ACHN (cell line): ENCODE results near the gene TOM1L2.
"Not testable (repeated sequence)": the region's sequence is repeated elsewhere in the genome, so short reads cannot be mapped to it uniquely, and the experiment has no call there.

ENCODE experiments used
- DNase-seq: peaks from one replicate; pipeline ENCODE4 v3.0.0-alpha.2; 2015
- in situ Hi-C: cut with HindIII; loops from 2 replicates; pipeline ENCODE4 v1.10.0; 2017; ENCODE audit warnings: low sequenced_read_pairs, low pct_ligation_motif_present, low pct_unique_long_range_greater_than_20kb

The TOM1L2 gene

DNA sequence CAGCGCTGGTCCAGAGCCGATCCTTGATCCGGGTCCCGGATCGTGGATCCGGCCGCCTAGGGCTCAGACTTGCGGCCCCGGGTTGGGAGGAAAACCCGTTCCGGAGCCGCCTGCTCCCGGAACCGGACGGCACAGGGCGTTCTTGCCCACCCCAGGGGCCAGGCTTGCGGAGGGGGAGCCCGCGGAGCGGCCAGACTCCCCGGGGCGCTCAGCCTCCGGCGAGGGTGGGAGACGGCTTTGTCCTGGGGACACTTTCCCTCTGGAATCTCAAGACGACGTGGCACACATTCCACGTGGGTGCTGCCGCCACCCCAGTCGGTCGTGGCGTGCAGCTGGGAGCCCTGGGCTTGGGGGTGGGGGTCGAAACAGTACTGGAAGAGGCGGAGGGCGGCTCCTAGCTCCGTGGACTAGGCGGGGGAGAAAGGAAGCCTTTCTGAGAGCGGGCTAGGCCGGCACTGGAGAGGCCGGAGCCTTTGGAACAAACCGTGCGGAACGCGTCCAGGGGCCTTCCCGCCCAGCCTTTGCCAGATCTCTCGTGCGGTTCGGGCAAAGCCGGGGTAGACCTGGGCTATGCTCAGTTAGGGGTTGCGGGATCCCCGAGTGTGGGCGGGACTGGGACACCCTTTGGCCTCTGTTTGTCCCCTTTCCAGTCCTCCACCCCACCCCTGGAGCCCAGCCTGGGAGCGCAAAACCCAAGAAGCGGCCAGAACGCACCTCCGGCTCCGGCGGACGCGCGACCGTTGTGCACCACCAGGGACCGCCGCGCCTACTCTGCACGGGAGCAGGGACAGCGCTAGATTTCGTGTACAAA, 161.9 kb downstream of the TOM1L2 start:
- in situ Hi-C loops = no loop called here
- DNase-seq = no peak

DNA sequence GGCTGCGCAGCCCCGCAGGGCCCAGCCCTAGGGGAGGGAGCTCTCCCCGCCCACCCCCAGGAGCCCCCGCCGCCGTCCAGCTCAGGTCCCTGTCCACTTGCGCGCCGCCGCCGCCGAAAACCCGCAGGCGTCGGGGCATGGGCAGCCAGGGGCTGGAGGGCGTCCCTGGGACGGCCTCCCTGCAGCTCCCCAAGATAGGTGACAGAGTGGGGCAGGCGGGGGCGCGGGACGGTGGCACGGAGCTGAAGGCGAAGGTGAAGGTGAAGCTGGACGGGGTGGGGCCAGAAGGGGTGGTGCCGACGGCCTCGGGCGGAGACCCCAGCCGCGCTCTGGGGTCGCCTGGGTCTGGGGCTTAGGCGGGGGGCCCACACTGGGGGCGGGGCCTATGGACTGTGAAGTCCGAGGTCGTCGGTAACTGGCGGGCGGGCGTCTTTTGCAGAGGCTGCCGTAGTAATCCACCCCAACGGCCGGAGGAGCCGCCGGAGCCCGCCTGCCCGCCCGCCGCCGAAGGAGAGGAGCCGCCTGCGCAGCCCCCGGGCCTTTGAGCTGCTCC, 162.6 kb downstream of the TOM1L2 start:
- no peak for DNase-seq

DNA sequence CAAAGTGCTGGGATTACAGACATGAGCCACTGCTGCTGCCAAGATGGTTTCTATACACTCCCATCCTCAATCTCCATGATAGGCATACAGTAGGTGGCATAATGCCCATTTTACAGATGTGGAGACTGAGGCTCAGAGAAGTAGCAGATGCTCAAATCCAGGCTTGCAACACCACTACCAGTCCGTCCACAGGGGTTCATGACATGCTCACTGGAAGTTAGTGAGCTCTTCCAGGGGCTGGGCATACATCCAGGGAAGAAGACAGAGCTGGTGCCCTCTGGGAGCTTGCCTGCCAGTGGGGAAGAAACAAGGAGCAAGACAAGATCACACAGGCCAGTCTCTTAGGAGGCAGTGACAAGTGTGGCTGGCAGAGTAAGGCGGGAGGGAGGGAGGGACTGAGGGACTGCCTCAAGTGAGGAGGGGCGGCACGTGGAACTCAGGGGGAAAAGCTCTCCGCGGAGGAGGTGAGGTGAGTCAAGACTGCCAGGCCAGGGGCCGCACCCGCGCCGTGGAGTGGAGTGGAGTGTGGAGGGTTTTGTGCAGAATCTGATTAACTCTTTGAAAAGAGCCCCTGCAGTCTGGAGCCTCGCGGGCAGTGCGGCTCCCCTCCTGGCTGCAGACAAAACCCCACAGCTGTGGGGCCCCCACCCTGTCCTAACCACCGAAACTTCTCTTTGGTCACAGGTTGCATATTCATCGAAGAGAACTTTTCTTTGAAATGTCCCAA, 163.3 kb downstream of the TOM1L2 start:
- in situ Hi-C loops = no loop called here
- DNase-seq = no peak

More for the DNA sequence above, 162.6 kb downstream of the TOM1L2 start:
- in situ Hi-C loops = no loop called here

- DNase-seq, in situ Hi-C loops: not testable (repeated sequence)
Observed at GRCh38 chr17:17808200-17808599, 164.0 kb downstream of the TOM1L2 start.

DNA sequence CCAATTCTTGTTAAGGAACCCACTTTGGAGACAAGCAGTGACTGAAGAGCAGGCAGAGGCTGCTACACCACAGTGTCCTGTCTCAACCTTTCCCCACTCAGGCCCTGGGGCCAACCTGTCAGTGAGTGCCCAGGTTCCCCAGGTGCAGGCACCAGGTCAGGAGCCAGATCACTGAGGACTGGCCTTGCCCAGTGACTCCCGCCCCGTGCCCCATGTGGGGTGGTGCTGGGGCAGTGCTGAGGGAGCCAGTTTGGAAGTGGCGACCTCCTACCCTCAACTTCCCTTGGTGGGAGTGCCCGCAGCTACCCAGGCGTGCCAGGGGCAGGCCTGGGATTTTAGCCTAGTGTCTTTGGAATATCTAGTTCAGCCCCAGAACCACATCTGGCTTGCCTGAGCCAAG, 164.8 kb downstream of the TOM1L2 start:
- DNase-seq = no peak
- in situ Hi-C loops = no loop called here

DNA sequence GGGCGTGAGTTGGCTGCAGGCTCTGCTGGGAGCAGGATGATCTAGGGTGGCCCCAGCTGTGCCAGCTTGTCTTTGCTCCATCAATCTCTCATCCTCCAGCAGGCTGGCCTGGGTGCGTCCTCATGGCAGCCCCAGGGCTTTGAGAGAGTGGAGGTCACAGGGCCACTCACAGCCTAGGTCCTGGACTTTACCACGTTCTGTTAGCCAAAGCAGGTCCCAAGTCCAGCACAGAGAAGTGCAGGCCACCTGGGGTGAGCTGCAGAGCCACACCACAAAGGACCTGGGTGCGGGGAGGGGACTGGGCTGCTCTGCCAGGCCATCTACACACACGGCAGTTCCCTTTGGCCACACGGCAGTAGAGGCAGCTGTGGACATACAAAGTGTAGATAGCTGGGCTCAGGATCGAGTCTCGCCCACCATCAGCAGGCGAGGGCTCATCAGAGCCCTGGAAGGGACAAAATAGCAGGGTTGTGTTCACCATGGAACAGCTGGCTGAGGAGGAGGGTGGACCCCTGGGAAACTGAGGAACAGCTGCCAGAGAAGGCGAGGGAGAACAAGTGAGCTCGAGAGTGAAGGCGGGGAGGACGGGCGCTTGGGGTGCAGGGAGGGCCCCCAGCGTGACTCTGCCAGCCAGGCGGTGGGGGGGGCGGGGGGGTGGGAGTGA, 165.5 kb downstream of the TOM1L2 start:
- in situ Hi-C loops = no loop called here
- DNase-seq = no peak

- in situ Hi-C loops = no loop called here
- no peak for DNase-seq
Observed at GRCh38 chr17:17806035-17806434, 166.2 kb downstream of the TOM1L2 start.

GRCh38 chr17:17805575-17805974, 166.6 kb downstream of the TOM1L2 start:
- no peak for DNase-seq
- in situ Hi-C loops = no loop called here

DNA sequence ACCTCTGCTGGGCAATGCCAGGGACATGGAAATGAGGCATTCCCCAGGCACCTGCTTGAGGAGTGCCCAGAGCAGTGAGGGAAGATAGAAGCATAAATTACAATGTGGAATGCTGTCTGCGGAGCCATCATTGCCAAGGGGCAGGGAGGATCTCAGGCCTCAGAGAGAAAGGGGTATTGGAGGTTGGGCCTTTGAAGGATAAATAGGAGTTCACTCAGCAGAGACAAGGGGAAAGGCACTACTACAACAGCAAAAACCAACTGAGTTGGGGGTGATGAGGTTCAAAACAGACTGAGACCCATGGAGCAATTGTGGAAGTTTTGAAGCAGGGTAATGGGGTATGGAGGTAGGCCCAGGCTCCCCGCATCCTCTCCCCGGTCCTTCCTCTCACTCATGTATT, 168.2 kb downstream of the TOM1L2 start:
- DNase-seq = no peak
- in situ Hi-C loops = no loop called here

GRCh38 chr17:17801800-17802481, 170.3 kb downstream of the TOM1L2 start:
- in situ Hi-C loops = no loop called here
- DNase-seq = no peak

DNA sequence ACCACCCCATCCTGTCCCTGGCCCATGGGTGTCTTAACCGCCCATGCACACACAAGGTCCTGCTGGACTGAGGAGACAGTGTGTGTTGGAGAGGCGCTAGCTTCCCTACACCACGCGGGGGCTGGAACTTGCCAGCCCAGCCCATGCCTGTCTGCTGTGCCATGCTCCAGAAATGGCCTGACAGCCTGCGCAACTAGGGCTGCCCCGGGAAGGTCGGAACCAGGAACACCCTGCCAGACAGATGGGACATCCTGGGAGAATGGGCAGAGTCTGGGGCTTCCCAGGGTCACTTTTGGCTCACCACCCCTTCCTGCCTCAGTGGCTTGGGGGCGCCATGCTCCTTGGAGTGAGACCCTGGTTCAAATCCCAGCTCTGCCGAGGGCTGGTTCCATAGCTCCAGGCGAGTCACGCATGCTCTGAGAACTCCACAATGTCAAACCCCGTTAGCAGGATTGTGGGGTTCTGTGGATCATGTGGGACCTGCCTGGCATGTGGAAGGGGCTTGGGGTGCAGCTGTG, 171.6 kb downstream of the TOM1L2 start:
- in situ Hi-C loops = no loop called here

DNA sequence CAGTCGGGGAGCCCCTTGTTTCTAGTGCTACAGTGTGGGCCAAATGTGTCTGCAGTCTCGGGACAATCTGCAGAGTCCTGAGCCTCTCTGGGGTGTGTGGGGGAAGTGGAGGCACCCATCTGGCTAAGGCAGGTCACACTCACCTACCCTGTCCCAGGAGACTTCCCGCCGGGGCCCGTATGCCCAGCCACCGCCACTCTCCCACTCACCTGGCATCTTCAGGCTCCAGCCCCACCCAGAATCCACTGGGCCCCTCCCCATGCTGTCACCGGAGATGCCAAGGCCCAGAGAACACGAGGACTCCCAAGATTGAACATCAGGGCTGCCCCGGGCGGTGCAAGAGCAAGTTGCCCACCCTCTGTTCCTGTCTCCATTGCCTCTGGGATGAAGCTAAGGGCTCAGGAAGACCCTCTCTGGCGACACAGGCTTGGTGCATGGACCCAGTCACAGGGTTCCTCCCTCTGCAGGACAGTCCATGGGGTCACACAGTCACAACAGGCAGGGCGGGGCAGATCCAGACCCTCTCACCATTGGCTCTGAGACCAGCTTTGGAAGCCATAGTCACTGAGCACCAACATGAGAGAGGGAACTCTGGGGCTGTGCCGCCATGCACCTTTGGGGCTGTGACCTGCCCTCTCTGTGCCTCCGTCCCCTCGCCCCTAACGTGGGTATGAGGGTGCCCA, 173.5 kb downstream of the TOM1L2 start:
- in situ Hi-C loops = no loop called here
- no peak for DNase-seq

More for the DNA sequence above, 171.6 kb downstream of the TOM1L2 start:
- DNase-seq = no peak

DNA sequence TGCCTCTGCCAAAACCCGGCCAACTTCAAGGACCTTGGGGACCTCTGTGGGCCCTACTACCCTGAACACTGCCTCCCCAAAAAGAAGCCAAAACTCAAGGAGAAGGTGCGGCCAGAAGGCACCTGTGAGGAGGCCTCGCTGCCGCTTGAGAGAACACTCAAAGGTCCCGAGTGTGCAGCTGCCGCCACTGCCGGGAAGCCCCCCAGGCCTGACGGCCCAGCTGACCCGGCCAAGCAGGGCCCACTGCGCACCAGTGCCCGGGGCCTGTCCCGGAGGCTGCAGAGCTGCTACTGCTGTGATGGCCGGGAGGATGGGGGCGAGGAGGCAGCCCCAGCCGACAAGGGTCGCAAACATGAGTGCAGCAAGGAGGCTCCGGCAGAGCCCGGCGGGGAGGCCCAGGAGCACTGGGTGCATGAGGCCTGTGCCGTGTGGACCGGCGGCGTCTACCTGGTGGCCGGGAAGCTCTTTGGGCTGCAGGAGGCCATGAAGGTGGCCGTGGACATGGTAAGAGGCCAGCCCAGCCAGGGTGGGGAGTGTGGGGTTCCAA, 174.1 kb downstream of the TOM1L2 start:
- no peak for DNase-seq
- in situ Hi-C loops = no loop called here

- in situ Hi-C loops = no loop called here
Observed at GRCh38 chr17:17797119-17797809, 174.9 kb downstream of the TOM1L2 start.

DNA sequence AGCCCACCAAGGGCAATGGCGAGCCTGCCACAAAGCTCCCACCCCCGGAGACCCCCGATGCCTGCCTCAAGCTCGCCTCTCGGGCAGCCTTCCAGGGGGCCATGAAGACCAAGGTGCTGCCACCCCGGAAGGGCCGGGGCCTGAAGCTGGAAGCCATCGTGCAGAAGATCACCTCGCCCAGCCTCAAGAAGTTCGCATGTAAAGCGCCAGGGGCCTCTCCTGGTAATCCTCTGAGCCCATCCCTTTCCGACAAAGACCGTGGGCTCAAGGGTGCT, 175.5 kb downstream of the TOM1L2 start:
- DNase-seq = no peak
- in situ Hi-C loops = no loop called here

More at GRCh38 chr17:17797119-17797809, 174.9 kb downstream of the TOM1L2 start:
- no peak for DNase-seq

DNA sequence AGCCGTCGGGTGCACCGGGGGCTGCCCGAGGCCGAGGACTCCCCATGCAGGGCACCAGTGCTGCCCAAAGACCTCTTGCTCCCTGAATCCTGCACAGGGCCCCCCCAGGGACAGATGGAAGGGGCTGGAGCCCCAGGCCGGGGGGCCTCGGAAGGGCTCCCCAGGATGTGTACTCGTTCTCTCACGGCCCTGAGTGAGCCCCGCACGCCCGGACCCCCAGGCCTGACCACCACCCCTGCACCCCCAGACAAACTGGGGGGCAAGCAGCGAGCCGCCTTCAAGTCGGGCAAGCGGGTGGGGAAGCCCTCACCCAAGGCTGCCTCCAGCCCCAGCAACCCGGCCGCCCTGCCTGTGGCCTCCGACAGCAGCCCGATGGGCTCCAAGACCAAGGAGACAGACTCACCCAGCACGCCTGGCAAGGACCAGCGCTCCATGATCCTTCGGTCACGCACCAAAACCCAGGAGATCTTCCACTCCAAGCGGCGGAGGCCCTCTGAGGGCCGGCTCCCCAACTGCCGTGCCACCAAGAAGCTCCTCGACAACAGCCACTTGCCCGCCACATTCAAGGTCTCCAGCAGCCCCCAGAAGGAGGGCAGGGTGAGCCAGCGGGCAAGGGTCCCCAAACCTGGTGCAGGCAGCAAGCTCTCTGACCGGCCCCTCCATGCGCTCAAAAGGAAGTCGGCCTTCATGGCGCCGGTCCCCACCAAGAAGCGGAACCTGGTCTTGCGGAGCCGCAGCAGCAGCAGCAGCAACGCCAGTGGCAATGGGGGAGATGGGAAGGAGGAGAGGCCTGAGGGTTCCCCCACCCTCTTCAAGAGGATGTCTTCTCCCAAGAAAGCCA, 176.0 kb downstream of the TOM1L2 start:
- DNase-seq = no peak
- in situ Hi-C loops = no loop called here
